HUES64 (cell line): Measurements from ENCODE around the gene CA5A.

Experiments used
- H3K27ac ChIP-seq: 2 replicates; pipeline ENCODE4 v1.7.0; 2013; ENCODE audit warnings: low read depth, low read length, inconsistent platforms
- H3K27me3 ChIP-seq: 2 replicates; pipeline ENCODE4 v1.6.1; 2013; ENCODE audit warnings: mild to moderate bottlenecking, low read length; ENCODE audit not compliant: insufficient read depth
- H3K36me3 ChIP-seq: 2 replicates; pipeline ENCODE4 v1.6.1; 2013; ENCODE audit warnings: mild to moderate bottlenecking, low read length; ENCODE audit not compliant: insufficient read depth
- H3K4me1 ChIP-seq: 2 replicates; pipeline ENCODE4 v1.6.1; 2013; ENCODE audit warnings: mild to moderate bottlenecking, low read length, moderate library complexity; ENCODE audit not compliant: insufficient read depth
- H3K4me3 ChIP-seq: 2 replicates; pipeline ENCODE4 v1.5.1; 2013; ENCODE audit warnings: mild to moderate bottlenecking, low read length, moderate library complexity
- H3K9ac ChIP-seq: 2 replicates; pipeline ENCODE4 v1.6.1; 2013; ENCODE audit warnings: mild to moderate bottlenecking, low read depth, low read length
- H3K9me3 ChIP-seq: 2 replicates; pipeline ENCODE4 v1.6.1; 2013; ENCODE audit warnings: low read depth, low read length; ENCODE audit not compliant: insufficient read depth
- WGBS: fragments of 150-250, 120-280 bp; methylation state at CpG from one replicate; pipeline ENCODE4 v1.1.7; 2013; ENCODE audit warnings: missing lambda C conversion rate; 5-methylcytosine and 5-hydroxymethylcytosine counted together

CA5A gene

DNA sequence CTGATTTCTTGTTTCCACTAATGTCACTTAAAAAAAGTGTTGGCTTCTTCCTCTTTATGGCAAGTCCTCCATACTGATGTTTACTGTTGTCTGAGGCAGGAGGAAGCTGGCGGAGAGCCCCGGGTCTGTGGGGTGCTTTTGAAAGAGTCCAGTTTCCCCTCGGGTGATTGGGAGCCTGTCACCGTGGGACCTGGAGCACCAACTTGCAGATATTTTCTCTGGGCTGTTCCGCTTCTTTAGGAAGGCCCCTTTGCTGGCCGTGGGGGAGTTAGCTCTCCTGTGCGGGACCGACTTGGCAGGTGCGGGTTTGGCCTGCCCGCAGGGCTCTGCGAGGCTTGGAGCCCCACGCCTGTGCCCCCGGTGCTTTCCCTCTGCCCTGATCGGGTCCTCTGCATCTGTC is 18.0 kb upstream of the CA5A start:
- H3K9ac ChIP-seq, result no peak overlapping the region; the same call in 1 of the 2 replicates
- no peak overlapping the region for H3K27ac ChIP-seq
- peaks cover 5% of the 10 kb centered on the region; the same call in 1 of the 2 replicates for H3K4me1 ChIP-seq

DNA sequence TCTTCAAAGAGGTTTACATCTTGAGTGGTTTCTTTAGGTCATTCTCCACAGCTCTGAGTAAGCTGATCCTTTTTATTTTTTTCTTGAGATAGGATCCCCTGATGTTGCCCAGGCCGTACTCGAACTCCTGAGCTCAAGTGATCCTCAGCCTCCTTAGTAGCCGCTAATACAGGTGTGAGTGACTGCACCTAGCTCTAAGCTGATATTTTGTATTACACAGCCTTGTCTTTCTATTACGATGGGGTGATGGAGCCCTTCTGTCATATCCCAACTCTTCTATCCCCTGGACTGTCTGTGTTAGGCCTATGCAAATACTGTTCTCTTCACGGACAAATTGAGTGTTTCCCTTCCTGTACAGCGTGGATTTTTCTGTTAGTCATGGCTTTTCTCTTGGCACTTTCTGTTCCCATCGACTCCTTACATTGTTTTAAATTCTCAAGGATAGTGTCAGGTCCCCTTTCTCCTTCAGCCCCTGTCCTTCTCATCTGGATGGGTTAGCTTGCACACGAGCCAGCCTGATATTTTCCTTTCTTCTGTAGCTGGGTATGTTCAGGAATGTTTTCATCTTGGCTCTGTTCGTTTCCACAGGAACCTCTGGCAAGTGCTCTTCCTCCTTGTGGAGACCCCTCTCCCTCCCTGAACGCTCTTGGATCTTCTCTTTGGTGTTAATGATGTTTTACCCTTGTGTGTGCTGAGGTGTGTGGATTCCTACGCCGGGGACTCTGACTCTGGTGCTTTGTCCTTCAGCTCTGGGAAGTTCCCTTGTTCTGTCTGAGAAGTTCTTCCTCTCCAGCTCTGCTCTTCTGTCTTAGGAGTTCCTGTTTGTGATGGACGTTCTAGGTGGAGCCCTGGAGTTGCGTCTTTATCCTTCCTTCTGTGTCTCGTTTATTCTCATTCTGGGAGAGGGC is 17.2 kb upstream of the CA5A start:
- peaks cover 28% of the 10 kb centered on the region for H3K36me3 ChIP-seq
- H3K9me3 ChIP-seq, result no peaks in the 10 kb centered on the region
- H3K9ac ChIP-seq, result peak overlapping the region; percentile 9; the same call in 1 of the 2 replicates
- H3K27me3 ChIP-seq, result no peaks in the 10 kb centered on the region
- H3K4me1 ChIP-seq, result peaks cover 5% of the 10 kb centered on the region; the same call in 1 of the 2 replicates
- no peak overlapping the region for H3K4me3 ChIP-seq
- WGBS, result 90% methylated on average over 15 of the region's 15 CpGs
- no peak overlapping the region for H3K27ac ChIP-seq

More for the DNA sequence above, 18.0 kb upstream of the CA5A start:
- Histone ChIP-seq H3K4me3 (no peak overlapping the region), H3K36me3 (peaks cover 28% of the 10 kb centered on the region), H3K9me3 (no peaks in the 10 kb centered on the region), H3K27me3 (no peaks in the 10 kb centered on the region)
- 94% methylated on average over 14 of the region's 14 CpGs for WGBS

DNA sequence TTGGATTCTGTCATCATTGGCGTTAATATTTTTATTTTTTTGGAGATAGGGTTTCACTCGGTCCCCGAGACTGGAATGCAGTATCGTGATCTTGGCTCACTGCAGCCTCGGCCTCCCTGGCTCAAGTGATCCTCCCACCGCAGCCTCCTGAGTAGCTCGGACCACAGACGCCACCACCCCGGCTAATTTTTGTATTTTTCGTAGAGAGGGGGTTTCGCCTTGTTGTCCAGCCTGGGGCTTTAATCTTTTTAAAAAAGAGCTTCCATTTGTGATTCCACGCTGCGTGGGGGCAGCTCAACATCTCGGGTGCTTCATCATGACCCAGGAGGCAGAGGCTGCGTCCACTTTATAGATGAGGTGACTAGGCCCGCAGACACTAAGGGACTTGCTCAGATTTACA is 16.4 kb upstream of the CA5A start:
- H3K36me3 ChIP-seq, result peaks cover 28% of the 10 kb centered on the region
- H3K9me3 ChIP-seq, result no peaks in the 10 kb centered on the region
- H3K4me3 ChIP-seq, result peak overlapping the region; percentile 69
- peak overlapping the region; percentile 94; the same call in 1 of the 2 replicates for H3K9ac ChIP-seq
- peaks cover 5% of the 10 kb centered on the region; the same call in 1 of the 2 replicates for H3K4me1 ChIP-seq
- no peaks in the 10 kb centered on the region for H3K27me3 ChIP-seq
- H3K27ac ChIP-seq, result no peak overlapping the region; the same call in 1 of the 2 replicates
- 94% methylated on average over 16 of the region's 16 CpGs for WGBS

DNA sequence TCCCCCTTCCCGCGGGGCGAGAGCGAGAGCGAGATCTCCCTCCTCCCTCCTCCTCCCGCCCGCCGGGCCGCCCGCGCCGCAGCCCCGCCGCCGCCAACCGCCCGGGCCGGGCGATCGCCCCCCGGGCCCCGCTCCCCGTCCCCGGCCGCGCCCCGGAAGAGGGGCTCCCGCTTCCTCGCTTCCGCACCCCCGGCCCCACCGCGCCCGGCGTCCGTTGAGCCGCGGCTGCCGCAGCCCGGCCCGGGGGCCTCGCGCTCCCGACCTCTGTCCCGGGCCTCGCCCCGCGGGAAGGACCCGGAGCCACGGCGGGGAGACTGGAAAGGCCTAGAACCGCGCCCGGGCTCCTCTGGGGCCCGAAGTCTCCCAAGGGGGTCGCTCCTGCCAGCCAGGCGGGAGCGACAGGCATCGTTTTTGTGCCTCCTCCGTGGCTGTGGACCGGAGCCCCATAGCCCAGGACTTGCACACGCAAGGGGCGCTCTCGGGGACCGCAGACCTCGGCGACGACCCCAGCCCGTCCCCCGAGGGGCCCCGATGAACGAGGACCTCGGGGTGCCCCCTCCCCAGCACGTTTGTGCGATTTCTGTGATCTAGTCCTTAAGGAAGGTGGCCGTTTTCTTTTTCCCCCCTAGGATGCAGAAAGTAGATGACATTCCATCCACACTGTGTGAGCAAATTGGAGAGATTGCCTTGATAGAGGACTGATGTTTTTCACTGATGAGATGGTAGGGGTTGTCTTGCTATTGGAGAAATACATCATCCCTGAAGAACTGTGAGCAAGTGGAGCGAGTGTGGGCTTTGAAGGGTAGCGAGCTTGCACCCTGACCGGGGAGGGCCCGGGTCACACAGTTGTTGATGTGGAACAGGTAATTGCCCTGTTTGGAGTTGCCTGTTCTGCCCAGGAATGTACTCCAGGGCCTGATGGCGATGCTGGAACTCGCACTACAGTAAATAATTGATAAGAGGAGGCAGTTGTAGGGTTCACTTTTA is 15.5 kb upstream of the CA5A start:
- Histone ChIP-seq H3K36me3 (peaks cover 19% of the 10 kb centered on the region), H3K27me3 (no peaks in the 10 kb centered on the region), H3K27ac (peak overlapping the region; percentile 96), H3K9me3 (no peaks in the 10 kb centered on the region), H3K9ac (peak overlapping the region; percentile 94), H3K4me3 (peak overlapping the region; percentile 69), H3K4me1 (peaks cover 5% of the 10 kb centered on the region; the same call in 1 of the 2 replicates)
- 4% methylated on average over 82 of the region's 82 CpGs for WGBS

DNA sequence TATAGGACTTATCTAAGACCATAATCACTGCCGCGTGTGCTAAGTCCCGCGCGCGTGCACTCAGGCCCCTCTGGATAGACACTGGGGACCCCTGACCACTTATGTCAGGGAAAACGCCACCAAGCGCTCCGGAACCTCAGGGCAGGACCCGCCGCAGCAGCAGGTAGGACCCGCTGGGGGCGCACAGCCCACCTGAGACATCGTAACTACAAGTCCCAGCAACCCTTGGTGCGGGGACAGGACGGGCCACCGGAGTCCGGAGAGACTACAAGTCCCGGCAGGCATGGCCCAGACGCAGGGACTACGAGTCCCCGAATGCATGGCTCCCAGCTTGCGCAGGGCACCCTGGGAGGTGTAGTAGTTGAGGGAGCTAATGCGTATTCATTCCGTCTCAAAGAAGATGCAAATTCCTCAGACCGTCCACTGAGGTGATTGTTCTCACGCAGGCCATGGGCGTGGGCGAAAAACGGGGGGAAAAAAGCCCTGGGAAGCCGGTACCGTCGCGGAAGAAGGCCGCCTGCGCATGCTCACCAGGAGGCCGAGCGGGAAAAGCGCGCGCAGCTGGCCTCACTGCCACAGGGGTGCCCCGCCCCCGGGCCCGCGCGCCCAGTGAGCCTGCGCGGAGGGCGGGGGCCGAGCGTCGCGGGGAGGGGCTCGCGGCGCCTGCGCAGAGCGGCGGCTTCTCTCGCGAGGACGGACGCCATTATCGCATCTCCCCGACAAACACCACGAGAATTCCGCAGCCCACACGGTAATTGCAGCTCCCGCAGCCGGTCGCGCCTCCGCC is 14.6 kb upstream of the CA5A start, which contains the start of gene BANP:
Gene BANP (plus strand): TSS at position 670 of the 787 bp plus-strand sequence. CDS start 23,682 bp downstream, outside the sequence.
- Histone ChIP-seq H3K36me3 (peaks cover 19% of the 10 kb centered on the region), H3K9me3 (no peaks in the 10 kb centered on the region), H3K27ac (peak within 1 kb of the TSS; percentile 96), H3K4me1 (peaks cover 7% of the 10 kb centered on the region; the same call in 1 of the 2 replicates), H3K9ac (peak within 1 kb of the TSS; percentile 94), H3K27me3 (no peaks in the 10 kb centered on the region), H3K4me3 (peak within 1 kb of the TSS; percentile 69)
- WGBS, result under 1% methylated on average over 73 of the region's 73 CpGs

DNA sequence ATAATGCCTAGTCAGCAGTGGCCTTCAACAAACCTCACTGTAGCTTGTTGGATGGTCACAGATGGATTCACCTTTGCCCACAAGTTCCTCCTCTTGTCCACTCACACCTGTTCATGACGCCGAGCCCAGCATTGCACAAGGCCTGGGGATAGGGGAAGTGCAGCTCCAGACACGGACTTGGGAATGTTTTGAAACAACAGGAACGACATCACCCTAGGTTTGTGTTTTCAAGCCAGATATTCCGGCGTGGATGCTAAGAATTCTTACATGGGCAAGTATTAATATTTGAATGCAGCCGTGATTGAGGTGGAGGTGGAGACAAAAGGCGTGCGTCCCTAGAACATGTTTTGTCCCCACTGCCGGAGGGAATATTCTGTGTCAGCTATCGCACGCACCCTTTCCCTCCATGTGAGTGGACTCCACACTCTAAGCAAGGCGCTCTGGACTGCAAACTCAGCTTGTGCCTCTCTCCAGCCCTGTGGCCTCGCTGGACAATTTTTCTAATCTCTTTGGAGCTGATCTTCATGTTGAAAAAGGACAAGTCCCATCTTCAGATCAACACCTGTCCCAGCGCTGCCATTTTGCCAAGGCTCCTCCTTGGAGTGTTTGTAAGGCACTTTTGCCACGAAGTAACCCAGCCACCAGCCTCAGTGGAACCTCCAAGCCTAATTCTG is 12.9 kb upstream of the CA5A start:
- H3K9ac ChIP-seq, result no peak overlapping the region
- no peak overlapping the region for H3K4me3 ChIP-seq
- WGBS, result 93% methylated on average over 16 of the region's 16 CpGs
- no peaks in the 10 kb centered on the region for H3K9me3 ChIP-seq
- no peaks in the 10 kb centered on the region for H3K27me3 ChIP-seq
- peaks cover 15% of the 10 kb centered on the region for H3K4me1 ChIP-seq
- H3K36me3 ChIP-seq, result peaks cover 13% of the 10 kb centered on the region
- H3K27ac ChIP-seq, result no peak overlapping the region

DNA sequence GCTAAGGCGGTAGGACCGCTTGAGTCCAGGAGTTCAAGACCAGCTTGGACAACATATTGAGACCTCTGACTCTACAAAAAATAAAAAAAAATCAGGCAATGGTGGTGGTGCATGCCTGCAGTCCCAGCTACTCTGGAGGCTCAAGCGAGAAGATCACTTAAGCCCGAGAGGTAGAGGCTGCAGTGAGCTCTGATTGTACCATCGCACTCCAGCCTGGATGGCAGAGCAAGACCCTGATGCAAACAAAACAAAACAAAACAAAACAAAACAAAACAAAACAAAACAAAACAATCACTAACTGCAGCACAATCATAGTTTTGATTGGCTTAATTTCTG is 12.4 kb upstream of the CA5A start:
- Histone ChIP-seq H3K27ac (no peak overlapping the region), H3K9me3 (no peaks in the 10 kb centered on the region), H3K4me1 (peaks cover 15% of the 10 kb centered on the region), H3K9ac (no peak overlapping the region), H3K4me3 (no peak overlapping the region), H3K27me3 (no peaks in the 10 kb centered on the region), H3K36me3 (peaks cover 8% of the 10 kb centered on the region)
- 96% methylated on average over 5 of the region's 5 CpGs for WGBS

DNA sequence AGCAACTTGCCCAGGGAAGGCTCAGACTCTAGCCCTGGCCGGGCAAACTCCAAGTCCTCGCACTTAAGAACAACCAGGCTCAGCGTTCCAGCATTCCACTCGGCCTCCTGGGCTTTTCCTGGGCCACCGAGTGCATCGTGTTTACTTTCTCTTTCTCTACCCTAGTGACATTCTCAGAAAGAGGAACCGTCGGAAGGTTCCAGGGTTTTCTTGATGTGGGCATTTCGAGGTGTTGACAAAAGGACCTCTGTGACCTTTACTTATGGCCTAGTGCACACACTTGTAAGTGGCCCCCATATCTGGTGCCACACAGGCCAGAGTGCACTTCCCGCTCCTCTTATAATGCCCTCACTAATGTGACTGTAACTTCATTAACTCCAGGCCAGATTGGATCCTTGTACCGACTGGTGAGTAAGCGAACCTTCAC is 11.8 kb upstream of the CA5A start:
- Histone ChIP-seq H3K27ac (no peak overlapping the region), H3K27me3 (no peaks in the 10 kb centered on the region), H3K9me3 (no peaks in the 10 kb centered on the region), H3K4me1 (peaks cover 15% of the 10 kb centered on the region), H3K9ac (no peak overlapping the region), H3K36me3 (peaks cover 2% of the 10 kb centered on the region; the same call in 1 of the 2 replicates), H3K4me3 (no peak overlapping the region)
- WGBS, result 92% methylated on average over 12 of the region's 12 CpGs

DNA sequence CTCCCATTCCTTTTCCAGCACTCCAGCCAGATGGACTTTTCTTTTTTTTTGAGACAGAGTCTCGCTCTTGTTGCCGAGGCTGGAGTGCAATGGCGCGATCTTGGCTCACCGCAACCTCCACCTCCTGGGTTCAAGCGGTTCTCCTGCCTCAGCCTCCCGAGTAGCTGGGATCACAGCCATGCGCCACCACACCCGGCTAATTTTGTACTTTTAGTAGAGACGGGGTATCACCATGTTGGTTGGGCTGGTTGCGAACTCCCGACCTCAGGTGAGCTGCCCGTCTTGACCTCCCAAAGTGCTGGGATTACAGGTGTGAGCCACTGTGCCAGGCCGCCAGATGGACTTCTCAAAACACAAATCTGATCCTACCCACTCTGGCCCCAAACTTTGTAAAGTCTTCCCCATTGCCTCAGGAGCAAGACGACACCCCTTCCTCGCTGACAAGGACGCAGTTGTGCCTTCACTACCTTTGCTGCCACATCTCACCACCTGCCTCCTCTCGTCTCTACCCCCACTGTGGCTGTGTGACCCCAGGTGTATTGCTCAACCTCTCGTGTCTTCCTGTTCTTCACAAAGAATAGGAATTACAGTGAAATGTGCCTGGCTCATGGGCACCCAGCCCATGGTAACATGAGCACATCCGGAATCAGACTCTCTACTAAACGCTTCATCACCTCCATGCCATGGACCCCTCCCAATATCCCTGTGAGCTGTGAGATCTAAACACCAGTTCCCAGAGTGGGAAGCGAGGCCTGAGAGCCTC is 11.2 kb upstream of the CA5A start:
- H3K36me3 ChIP-seq, result no peaks in the 10 kb centered on the region
- H3K27ac ChIP-seq, result no peak overlapping the region
- no peaks in the 10 kb centered on the region for H3K27me3 ChIP-seq
- WGBS, result 94% methylated on average over 22 of the region's 22 CpGs
- no peaks in the 10 kb centered on the region for H3K9me3 ChIP-seq
- peaks cover 15% of the 10 kb centered on the region for H3K4me1 ChIP-seq
- no peak overlapping the region for H3K4me3 ChIP-seq
- no peak overlapping the region for H3K9ac ChIP-seq
